OCI-LY7 (cell line): ENCODE measurements around the gene OST4.

Experiments
- EZH2phosphoT487 ChIP-seq: fragments of 200-600 bp; sonication (generic); IDR thresholded peaks from 2 replicates; pipeline ENCODE4 v1.6.1; 2018; ENCODE audit warnings: low read depth, borderline replicate concordance, mild to moderate bottlenecking, mixed run types, antibody characterized with exemption, low read length, moderate library complexity, mixed read lengths
- TF ChIP-seq, protein P1 (sequence below): fragments of 200-600 bp; sonication (generic); conservative IDR thresholded peaks from 2 replicates; pipeline ENCODE4 v1.5.1; 2014; ENCODE audit warnings: mild to moderate bottlenecking, antibody characterized with exemption, low read length, moderate library complexity, mixed read lengths

DNA sequence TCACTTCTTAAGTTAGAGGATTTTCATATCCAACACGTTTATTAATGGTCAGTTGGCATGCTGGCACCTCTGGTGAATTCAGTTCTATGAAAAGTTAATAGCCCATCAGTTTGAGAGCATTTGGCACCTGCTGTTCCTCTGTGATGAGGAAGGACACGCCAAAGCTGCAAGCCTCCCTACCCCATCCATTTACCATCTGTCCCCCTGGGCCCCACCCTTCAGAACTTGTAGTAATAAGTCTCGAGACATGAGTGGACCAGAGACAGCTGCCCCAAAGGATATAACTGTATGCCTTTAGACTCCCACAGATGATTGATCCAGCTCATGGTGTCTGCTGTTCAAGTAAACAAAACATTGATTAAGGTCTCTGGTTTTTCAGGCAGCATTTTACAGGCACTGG lies 6.3 kb downstream of the OST4 start:
- TF ChIP-seq, protein P1, sequence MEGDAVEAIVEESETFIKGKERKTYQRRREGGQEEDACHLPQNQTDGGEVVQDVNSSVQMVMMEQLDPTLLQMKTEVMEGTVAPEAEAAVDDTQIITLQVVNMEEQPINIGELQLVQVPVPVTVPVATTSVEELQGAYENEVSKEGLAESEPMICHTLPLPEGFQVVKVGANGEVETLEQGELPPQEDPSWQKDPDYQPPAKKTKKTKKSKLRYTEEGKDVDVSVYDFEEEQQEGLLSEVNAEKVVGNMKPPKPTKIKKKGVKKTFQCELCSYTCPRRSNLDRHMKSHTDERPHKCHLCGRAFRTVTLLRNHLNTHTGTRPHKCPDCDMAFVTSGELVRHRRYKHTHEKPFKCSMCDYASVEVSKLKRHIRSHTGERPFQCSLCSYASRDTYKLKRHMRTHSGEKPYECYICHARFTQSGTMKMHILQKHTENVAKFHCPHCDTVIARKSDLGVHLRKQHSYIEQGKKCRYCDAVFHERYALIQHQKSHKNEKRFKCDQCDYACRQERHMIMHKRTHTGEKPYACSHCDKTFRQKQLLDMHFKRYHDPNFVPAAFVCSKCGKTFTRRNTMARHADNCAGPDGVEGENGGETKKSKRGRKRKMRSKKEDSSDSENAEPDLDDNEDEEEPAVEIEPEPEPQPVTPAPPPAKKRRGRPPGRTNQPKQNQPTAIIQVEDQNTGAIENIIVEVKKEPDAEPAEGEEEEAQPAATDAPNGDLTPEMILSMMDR: no peak
- no peak for TF ChIP-seq EZH2phosphoT487
